ENCODE data around the gene C1orf210.

DNA sequence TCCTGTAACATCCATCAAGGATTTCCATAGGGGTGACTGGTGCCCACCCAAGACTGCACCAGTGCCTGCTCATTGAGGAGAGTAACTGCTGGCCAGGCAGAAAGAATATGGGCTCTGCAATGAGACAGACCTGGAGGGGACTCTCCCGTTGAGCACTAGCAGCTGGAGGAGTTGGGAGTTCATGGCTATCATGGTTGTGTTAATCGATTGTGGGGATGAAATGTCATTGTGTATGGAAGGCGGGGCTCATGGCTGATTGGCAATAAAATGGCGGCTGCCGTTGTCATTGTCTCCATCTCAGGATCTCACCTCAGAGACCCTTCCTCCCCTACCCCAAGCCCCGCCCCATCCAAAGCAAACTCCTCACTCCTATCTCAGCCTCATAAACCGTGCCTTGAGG lies 11.7 kb downstream of the C1orf210 start:
- TF ChIP-seq, protein P1, sequence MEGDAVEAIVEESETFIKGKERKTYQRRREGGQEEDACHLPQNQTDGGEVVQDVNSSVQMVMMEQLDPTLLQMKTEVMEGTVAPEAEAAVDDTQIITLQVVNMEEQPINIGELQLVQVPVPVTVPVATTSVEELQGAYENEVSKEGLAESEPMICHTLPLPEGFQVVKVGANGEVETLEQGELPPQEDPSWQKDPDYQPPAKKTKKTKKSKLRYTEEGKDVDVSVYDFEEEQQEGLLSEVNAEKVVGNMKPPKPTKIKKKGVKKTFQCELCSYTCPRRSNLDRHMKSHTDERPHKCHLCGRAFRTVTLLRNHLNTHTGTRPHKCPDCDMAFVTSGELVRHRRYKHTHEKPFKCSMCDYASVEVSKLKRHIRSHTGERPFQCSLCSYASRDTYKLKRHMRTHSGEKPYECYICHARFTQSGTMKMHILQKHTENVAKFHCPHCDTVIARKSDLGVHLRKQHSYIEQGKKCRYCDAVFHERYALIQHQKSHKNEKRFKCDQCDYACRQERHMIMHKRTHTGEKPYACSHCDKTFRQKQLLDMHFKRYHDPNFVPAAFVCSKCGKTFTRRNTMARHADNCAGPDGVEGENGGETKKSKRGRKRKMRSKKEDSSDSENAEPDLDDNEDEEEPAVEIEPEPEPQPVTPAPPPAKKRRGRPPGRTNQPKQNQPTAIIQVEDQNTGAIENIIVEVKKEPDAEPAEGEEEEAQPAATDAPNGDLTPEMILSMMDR (IDR thresholded peaks at IDR 0.05), result no peak
- no peak for TF ChIP-seq POLR2A (IDR thresholded peaks at IDR 0.05)
